ENCODE data around the gene ZNF862.

ZNF862 gene

GRCh38 chr7:149849174-149849573, 11.0 kb downstream of the ZNF862 start:
- DNase-seq (ENCODE audit: low read depth, low spot score) = no peak
- TF ChIP-seq CTCF (IDR thresholded peaks at IDR 0.05; ENCODE audit: low read depth, low read length) = no peak
- in situ Hi-C loops (cut with HindIII; ENCODE audit: low sequenced_read_pairs) = no loop called here
- no peak overlapping the region for H3K4me3 ChIP-seq (ENCODE audit: low read depth, low read length)

GRCh38 chr7:149850007-149850594, 11.9 kb downstream of the ZNF862 start:
- in situ Hi-C loops (cut with HindIII; ENCODE audit: low sequenced_read_pairs) = no loop called here
- DNase-seq (ENCODE audit: low read depth, low spot score) = no peak
- TF ChIP-seq CTCF (IDR thresholded peaks at IDR 0.05; ENCODE audit: low read depth, low read length) = peak; percentile 4
- H3K4me3 ChIP-seq (ENCODE audit: low read depth, low read length) = no peak overlapping the region

GRCh38 chr7:149850716-149851115, 12.5 kb downstream of the ZNF862 start:
- TF ChIP-seq CTCF (IDR thresholded peaks at IDR 0.05; ENCODE audit: low read depth, low read length) = no peak
- in situ Hi-C loops (cut with HindIII; ENCODE audit: low sequenced_read_pairs) = no loop called here
- no peak for DNase-seq (ENCODE audit: low read depth, low spot score)
- H3K4me3 ChIP-seq (ENCODE audit: low read depth, low read length) = no peak overlapping the region

- DNase-seq (ENCODE audit: low read depth, low spot score) = no peak
- TF ChIP-seq CTCF (IDR thresholded peaks at IDR 0.05; ENCODE audit: low read depth, low read length) = no peak
- H3K4me3 ChIP-seq (ENCODE audit: low read depth, low read length) = no peak overlapping the region
- in situ Hi-C loops (cut with HindIII; ENCODE audit: low sequenced_read_pairs) = no loop called here
Observed at GRCh38 chr7:149851449-149851848, 13.3 kb downstream of the ZNF862 start.

GRCh38 chr7:149853157-149853556, 15.0 kb downstream of the ZNF862 start:
- in situ Hi-C loops (cut with HindIII; ENCODE audit: low sequenced_read_pairs) = no loop called here
- no peak overlapping the region for H3K4me3 ChIP-seq (ENCODE audit: low read depth, low read length)
- no peak for TF ChIP-seq CTCF (IDR thresholded peaks at IDR 0.05; ENCODE audit: low read depth, low read length)
- DNase-seq (ENCODE audit: low read depth, low spot score) = peak; percentile 42

- in situ Hi-C loops (cut with HindIII; ENCODE audit: low sequenced_read_pairs) = no loop called here
- DNase-seq (ENCODE audit: low read depth, low spot score) = peak; percentile 61
- no peak for TF ChIP-seq CTCF (IDR thresholded peaks at IDR 0.05; ENCODE audit: low read depth, low read length)
- no peak overlapping the region for H3K4me3 ChIP-seq (ENCODE audit: low read depth, low read length)
Observed at GRCh38 chr7:149854611-149855360, 16.6 kb downstream of the ZNF862 start.

Measured in astrocyte of the spinal cord (primary cell).